H54 (cell line): ENCODE data around the gene LMX1A.

Experiments
- DNase-seq: peaks from one replicate; pipeline ENCODE4 v3.0.0; 2011; ENCODE audit warnings: low spot score, mixed read lengths; ENCODE audit not compliant: insufficient read length
- FAIRE-seq: peaks from 3 replicates; lab custom pipeline; 2011; peaks lifted over from hg19 to GRCh38; lab: Jason Lieb, UNC
- POLR2A ChIP-seq: IDR thresholded peaks from 2 replicates; pipeline ENCODE4 v1.6.1; 2011; ENCODE audit warnings: low read depth, mild to moderate bottlenecking, low read length

Gene LMX1A

DNA sequence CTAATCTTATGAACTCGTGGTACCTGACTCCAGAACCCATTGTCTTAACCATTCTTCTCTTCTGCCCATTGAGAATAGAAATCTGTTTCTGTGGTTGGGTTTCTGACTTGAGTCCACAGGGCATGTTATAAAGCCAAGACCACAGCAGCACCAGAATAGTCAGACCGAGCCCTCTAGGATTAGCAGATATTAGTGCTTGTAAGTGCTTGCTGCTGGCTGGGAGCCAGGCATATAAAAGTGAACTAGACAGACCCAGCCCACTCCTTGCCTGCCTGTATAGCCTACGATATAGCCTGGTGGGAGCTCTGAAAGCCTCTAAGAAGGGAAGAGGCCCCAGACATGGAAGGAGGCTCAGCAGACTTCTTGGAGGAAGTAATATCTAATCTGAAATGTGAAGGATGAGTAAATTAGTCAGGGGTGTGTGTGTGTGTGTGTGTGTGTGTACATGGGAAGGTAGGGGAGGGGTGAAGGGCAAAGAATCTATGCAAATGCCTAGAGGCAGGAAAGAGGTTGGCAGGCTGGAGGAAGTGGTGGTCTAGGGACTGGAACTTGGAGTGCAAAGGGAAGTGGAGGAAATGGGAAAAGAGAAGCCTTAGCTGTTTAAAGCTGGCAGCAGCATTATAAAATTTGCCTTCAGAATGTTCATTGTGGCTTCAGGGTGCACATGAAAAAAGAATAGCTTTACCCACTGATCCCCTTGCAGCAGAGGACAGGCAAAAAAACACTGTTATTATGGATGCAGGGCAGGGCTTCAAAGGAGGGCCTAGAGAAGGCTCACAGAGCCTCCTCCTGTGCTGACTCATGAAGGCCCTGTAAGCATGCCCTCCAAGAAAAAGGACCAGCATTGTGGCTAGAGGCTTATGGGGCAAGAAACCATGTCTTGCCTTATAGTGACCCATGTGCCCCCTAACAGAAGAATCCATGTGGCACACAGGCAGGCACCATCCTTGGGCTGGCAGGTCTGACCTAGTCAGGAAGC, 169.2 kb downstream of the LMX1A start:
- no peak for TF ChIP-seq POLR2A
- no peak for FAIRE-seq
- DNase-seq, result no peak

- no peak for DNase-seq
- FAIRE-seq, result no peak
- TF ChIP-seq POLR2A, result no peak
These were observed 171.2 kb downstream of the LMX1A start for GRCh38 chr1:165185161-165185889.

GRCh38 chr1:165182975-165183374, 173.5 kb downstream of the LMX1A start:
- FAIRE-seq, result no peak
- no peak for DNase-seq
- no peak for TF ChIP-seq POLR2A

- no peak for TF ChIP-seq POLR2A
These were observed 177.2 kb downstream of the LMX1A start for GRCh38 chr1:165179306-165179705.

GRCh38 chr1:165174491-165174890, 182.0 kb downstream of the LMX1A start:
- TF ChIP-seq POLR2A, result no peak
- DNase-seq (no peak), FAIRE-seq (no peak)

More at GRCh38 chr1:165179306-165179705, 177.2 kb downstream of the LMX1A start:
- no peak for FAIRE-seq
- DNase-seq, result no peak

DNA sequence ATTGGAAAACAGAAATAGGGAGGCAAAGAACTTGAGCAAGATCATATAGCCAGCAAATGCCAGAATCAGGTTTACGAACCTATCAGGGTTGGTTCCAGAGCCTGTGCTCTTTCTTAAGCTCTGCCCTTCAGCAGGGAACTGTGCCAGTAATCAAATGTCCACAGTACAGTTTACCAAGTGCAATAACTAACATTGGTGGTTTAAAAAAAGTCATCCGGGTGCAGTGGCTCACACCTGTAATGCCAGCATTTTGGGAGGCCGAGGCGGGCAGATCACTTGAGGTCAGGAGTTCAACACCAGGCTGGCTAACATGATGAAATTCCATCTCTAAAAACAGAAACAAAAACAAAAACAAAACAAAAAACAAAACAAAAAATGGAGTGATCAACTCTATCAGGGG, 182.7 kb downstream of the LMX1A start:
- DNase-seq (no peak), FAIRE-seq (no peak)
- TF ChIP-seq POLR2A, result no peak

- DNase-seq (no peak), FAIRE-seq (no peak)
- TF ChIP-seq POLR2A, result no peak
These were observed 183.1 kb downstream of the LMX1A start for GRCh38 chr1:165173409-165173808.

DNA sequence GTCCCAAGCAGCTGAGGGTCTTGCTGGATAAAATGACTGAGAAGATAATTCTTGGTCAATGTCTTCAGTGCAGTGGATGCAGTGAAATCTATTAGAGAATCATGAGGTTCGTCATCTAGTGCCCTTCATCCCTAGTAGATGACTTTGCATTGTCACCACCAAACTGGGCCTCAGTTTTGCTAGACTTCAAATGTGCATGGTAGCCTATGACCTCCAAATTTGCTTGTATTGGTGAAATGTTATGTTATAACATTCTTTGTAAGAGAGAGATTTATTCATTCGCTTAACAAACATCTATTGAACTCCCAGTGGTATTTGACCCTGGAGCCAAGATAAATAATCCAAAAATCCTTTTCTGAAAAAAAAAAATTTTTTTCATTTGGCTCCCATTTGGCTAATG, 183.8 kb downstream of the LMX1A start:
- FAIRE-seq (no peak), DNase-seq (no peak)
- TF ChIP-seq POLR2A, result no peak

DNA sequence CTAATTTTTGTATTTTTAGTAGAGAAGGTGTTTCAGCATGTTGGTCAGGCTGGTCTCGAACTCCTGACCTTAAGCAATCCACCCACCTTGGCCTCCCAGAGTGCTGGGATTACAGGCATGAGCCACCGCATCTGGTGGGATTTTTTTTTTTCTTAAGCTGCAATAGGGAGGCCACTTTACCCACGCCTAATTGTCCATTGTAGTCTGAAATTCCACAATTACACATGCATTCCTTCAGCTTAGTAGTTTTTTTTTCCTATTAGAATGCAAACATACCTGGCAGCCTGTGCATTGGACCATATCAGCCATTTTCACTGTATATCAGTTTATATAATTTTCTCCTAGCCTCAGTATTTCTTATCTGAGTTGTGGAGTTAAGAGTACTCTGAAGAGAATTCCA, 186.8 kb downstream of the LMX1A start:
- TF ChIP-seq POLR2A, result no peak
- DNase-seq, result no peak
- FAIRE-seq, result no peak

GRCh38 chr1:165169028-165169427, 187.5 kb downstream of the LMX1A start:
- no peak for DNase-seq
- FAIRE-seq, result no peak
- TF ChIP-seq POLR2A, result no peak

DNA sequence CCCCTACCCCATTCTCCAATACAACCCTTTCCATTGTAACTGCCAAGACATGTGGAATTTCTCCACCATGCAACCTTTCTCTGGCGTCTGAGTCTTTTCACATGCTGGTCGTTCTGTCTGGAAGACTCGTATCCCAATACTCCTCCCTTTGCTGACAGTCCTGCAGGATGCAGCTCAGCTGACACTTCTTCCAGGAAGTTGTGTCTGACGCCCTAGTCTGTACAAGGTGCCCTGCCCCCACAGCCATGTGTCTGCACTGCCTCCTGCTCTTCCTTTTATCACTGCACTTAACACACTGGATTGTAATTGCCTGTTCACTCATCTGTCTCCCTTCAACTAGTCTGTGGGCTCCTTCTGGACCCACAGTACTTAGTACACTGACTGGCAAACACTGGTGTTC, 188.0 kb downstream of the LMX1A start:
- DNase-seq, result no peak
- TF ChIP-seq POLR2A, result no peak
- no peak for FAIRE-seq

- DNase-seq (no peak), FAIRE-seq (no peak)
- TF ChIP-seq POLR2A, result no peak
These were observed 193.8 kb downstream of the LMX1A start for GRCh38 chr1:165162671-165163241.

DNA sequence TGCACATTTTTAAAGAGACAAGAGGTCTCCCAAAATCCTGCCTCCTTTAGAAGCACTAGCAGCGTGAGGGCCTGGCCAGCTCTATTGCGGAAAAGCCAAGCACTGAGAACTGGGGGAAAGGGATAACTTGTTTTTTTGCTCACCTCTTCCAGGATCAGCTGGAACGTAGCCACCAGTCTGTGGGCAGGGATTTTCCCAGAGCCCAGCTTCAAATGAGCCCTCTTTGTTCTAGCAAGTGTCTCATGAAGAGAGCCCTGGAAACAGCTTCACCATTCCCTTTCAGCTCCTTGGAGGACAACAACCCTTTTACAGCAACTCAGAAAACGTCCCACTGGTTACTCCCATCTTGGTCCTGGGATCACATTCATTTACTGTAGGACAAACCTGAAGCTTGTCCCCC, 195.4 kb downstream of the LMX1A start:
- DNase-seq, result no peak
- no peak for TF ChIP-seq POLR2A
- FAIRE-seq, result no peak

GRCh38 chr1:165153182-165153581, 203.3 kb downstream of the LMX1A start:
- TF ChIP-seq POLR2A, result no peak
- FAIRE-seq, result no peak
- DNase-seq, result no peak

DNA sequence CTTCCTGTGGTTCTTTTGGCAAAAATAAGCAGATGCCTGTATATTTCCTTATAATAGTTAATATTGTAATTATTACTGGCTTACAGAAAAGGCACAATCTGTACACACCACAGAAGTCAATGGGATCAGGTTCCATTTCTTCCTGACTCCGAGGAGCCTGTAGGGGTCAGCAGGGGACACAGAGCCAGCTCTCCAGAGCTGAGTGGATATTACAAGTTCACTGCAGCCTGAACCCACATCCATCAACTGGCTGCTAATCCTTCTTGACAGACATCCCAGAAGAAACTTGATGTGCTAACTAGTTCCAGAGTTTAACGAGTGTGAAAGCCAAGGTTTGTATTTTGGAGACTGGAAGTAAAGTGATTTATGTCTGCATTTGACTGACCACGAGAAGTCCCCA, 203.8 kb downstream of the LMX1A start:
- no peak for DNase-seq
- no peak for TF ChIP-seq POLR2A
- FAIRE-seq, result no peak
